Anterior cingulate cortex (tissue), 58 donors: ENCODE results near the gene ERC2.

ENCODE experiments used
- DNase-seq, 58 donors: peaks; one replicate each; lab custom pipeline; 2025; lab: John Stamatoyannopoulos, UW

The ERC2 gene

GRCh38 chr3:55647670-55648069 is 820.6 kb downstream of the ERC2 start:
- peak in 2 of 58 donors; percentile 16 to 28 for DNase-seq

GRCh38 chr3:55647063-55647462 is 821.2 kb downstream of the ERC2 start:
- DNase-seq, result no peak

GRCh38 chr3:55646121-55646520 is 822.1 kb downstream of the ERC2 start:
- no peak for DNase-seq

GRCh38 chr3:55645422-55645821 is 822.8 kb downstream of the ERC2 start:
- DNase-seq, result no peak

GRCh38 chr3:55643283-55643682 is 825.0 kb downstream of the ERC2 start:
- no peak for DNase-seq

GRCh38 chr3:55641964-55642363 is 826.3 kb downstream of the ERC2 start:
- DNase-seq, result no peak

- no peak for DNase-seq
Measured at GRCh38 chr3:55639896-55640765, 828.1 kb downstream of the ERC2 start.

- DNase-seq, result no peak
Measured at GRCh38 chr3:55639143-55639542, 829.1 kb downstream of the ERC2 start.

GRCh38 chr3:55637906-55638638 is 830.2 kb downstream of the ERC2 start:
- DNase-seq, result no peak

GRCh38 chr3:55636300-55637195 is 831.7 kb downstream of the ERC2 start:
- no peak for DNase-seq

GRCh38 chr3:55634345-55634744 is 833.9 kb downstream of the ERC2 start:
- DNase-seq, result no peak

- no peak for DNase-seq
Measured at GRCh38 chr3:55633333-55633732, 834.9 kb downstream of the ERC2 start.

- no peak for DNase-seq
Measured at GRCh38 chr3:55631766-55632331, 836.4 kb downstream of the ERC2 start.

GRCh38 chr3:55630921-55631299 is 837.4 kb downstream of the ERC2 start:
- no peak for DNase-seq

GRCh38 chr3:55630280-55630920 is 837.9 kb downstream of the ERC2 start:
- DNase-seq, result no peak

- peak in 1 of 58 donors; percentile 8 for DNase-seq
Measured at GRCh38 chr3:55629432-55629831, 838.8 kb downstream of the ERC2 start.

GRCh38 chr3:55626279-55626665 is 842.0 kb downstream of the ERC2 start:
- DNase-seq, result no peak

GRCh38 chr3:55624238-55624637 is 844.0 kb downstream of the ERC2 start:
- DNase-seq, result peak in 17 of 58 donors; percentile 8 to 50 (median 26)

- no peak for DNase-seq
Measured at GRCh38 chr3:55623786-55624185, 844.5 kb downstream of the ERC2 start.

- DNase-seq, result no peak
Measured at GRCh38 chr3:55622733-55623132, 845.5 kb downstream of the ERC2 start.
